Measurements from ENCODE around the gene LMNA.

The LMNA gene

GRCh38 chr1:156143765-156144489, 29.4 kb downstream of the LMNA start:
- DNase-seq = no peak

GRCh38 chr1:156144742-156145141, 30.2 kb downstream of the LMNA start:
- DNase-seq = no peak

- no peak for DNase-seq
These were observed 31.1 kb downstream of the LMNA start for GRCh38 chr1:156145650-156146019.

GRCh38 chr1:156146020-156146768, 31.7 kb downstream of the LMNA start:
- no peak for DNase-seq

- no peak for DNase-seq
These were observed 32.4 kb downstream of the LMNA start for GRCh38 chr1:156146769-156147405.

GRCh38 chr1:156148216-156148615, 33.7 kb downstream of the LMNA start:
- no peak for DNase-seq

GRCh38 chr1:156149374-156150332, 35.1 kb downstream of the LMNA start:
- DNase-seq = no peak

GRCh38 chr1:156150333-156151011, 36.0 kb downstream of the LMNA start:
- no peak for DNase-seq

- DNase-seq = no peak
These were observed 36.7 kb downstream of the LMNA start for GRCh38 chr1:156151093-156151688.

- DNase-seq = no peak
These were observed 38.1 kb downstream of the LMNA start for GRCh38 chr1:156152628-156153027.

- DNase-seq = no peak
These were observed 38.9 kb downstream of the LMNA start, which contains the start of gene SEMA4A for GRCh38 chr1:156153362-156153761. Gene SEMA4A, plus strand, starts transcription at chr1:156153585. Its CDS starts 994 bp downstream, at chr1:156154579.

GRCh38 chr1:156154317-156154749, 39.8 kb downstream of the LMNA start:
- no peak for DNase-seq

- DNase-seq = no peak
These were observed 41.4 kb downstream of the LMNA start for GRCh38 chr1:156155756-156156510.

- DNase-seq = no peak
These were observed 43.0 kb downstream of the LMNA start for GRCh38 chr1:156157506-156157905.

- DNase-seq = no peak
These were observed 43.5 kb downstream of the LMNA start for GRCh38 chr1:156157966-156158365.

- DNase-seq = no peak
These were observed 45.7 kb downstream of the LMNA start for GRCh38 chr1:156160000-156160742.

- DNase-seq = no peak
These were observed 46.2 kb downstream of the LMNA start for GRCh38 chr1:156160743-156161171.

GRCh38 chr1:156162430-156163037, 48.0 kb downstream of the LMNA start:
- no peak for DNase-seq

- no peak for DNase-seq
These were observed 49.2 kb downstream of the LMNA start for GRCh38 chr1:156163712-156164111.
